PC-3 (cell line): ENCODE results near the gene C10orf143. TPM values are rescaled to one million over a fixed set of nuclear protein-coding genes. Genes with fewer than 3 reads are reported as not detected.
"Not testable (repeated sequence)": the region's sequence is repeated elsewhere in the genome, so short reads cannot be mapped to it uniquely, and the experiment has no call there.

ENCODE experiments used
- ATAC-seq: fragments of 200-7000 bp; cut with Tn5 transposase; 2 replicates; pipeline ENCODE4 v1.9.1; 2020; ENCODE audit warnings: mild to moderate bottlenecking, moderate library complexity
- BruUV-seq: library from RNA; stranded (reverse); fragments of 400-500 nt; replicated peaks from 2 replicates; lab custom pipeline; 2021; lab: Mats Ljungman, UMichigan
- CTCF ChIA-PET: fragments of 300-600 bp; sonication (Branson Sonifier 250); formaldehyde crosslinking; loops from one replicate; lab custom pipeline; 2022; ENCODE audit warnings: antibody characterized with exemption; lab: Charles Lee
- POLR2A ChIA-PET: fragments of 300-600 bp; sonication (Branson Sonifier 250); formaldehyde crosslinking; loops from one replicate; lab custom pipeline; 2022; ENCODE audit warnings: antibody characterized with exemption; ENCODE audit not compliant: unreplicated experiment; lab: Charles Lee
- DNase-seq: peaks from one replicate; pipeline ENCODE4 v3.0.0-alpha.2; 2015
- H2AFZ ChIP-seq: fragments of 300-600 bp; sonication (generic); 2 replicates; pipeline ENCODE4 v1.6.0; 2016; ENCODE audit warnings: antibody characterized with exemption, low read length
- H3F3A ChIP-seq: fragments of 300-600 bp; sonication (generic); one replicate; pipeline ENCODE4 v1.6.0; 2017; ENCODE audit warnings: antibody characterized with exemption, low read length, control low read depth, mild to moderate bottlenecking; ENCODE audit not compliant: unreplicated experiment
- H3K27ac ChIP-seq: fragments of 300-600 bp; sonication (generic); 2 replicates; pipeline ENCODE4 v1.5.1; 2016; ENCODE audit warnings: mild to moderate bottlenecking, low read length
- H3K27me3 ChIP-seq: fragments of 300-600 bp; sonication (generic); 2 replicates; pipeline ENCODE4 v1.6.1; 2016; ENCODE audit warnings: low read length, mixed read lengths
- H3K36me3 ChIP-seq: fragments of 300-600 bp; sonication (generic); 2 replicates; pipeline ENCODE4 v1.6.1; 2016; ENCODE audit warnings: low read depth, mixed run types, low read length, mixed read lengths
- H3K4me1 ChIP-seq: fragments of 300-600 bp; sonication (generic); 2 replicates; pipeline ENCODE4 v1.5.1; 2016; ENCODE audit warnings: low read length; ENCODE audit not compliant: insufficient read depth
- H3K4me2 ChIP-seq: fragments of 300-600 bp; sonication (generic); 2 replicates; pipeline ENCODE4 v1.6.0; 2016; ENCODE audit warnings: low read length
- H3K4me3 ChIP-seq: fragments of 300-600 bp; sonication (generic); 2 replicates; pipeline ENCODE4 v1.5.1; 2016; ENCODE audit warnings: mild to moderate bottlenecking, low read length, mixed read lengths
- H3K79me2 ChIP-seq: fragments of 300-600 bp; sonication (generic); 2 replicates; pipeline ENCODE4 v1.6.1; 2017; ENCODE audit warnings: low read length, mixed read lengths
- H3K9ac ChIP-seq: fragments of 300-600 bp; sonication (generic); 2 replicates; pipeline ENCODE4 v1.6.0; 2016; ENCODE audit warnings: mild to moderate bottlenecking, low read length
- H3K9me2 ChIP-seq: fragments of 300-600 bp; sonication (generic); replicated peaks from 2 replicates; pipeline ENCODE4 v1.6.1; 2016; ENCODE audit warnings: mixed run types, low read length, mixed read lengths
- H3K9me3 ChIP-seq: fragments of 300-600 bp; sonication (generic); 2 replicates; pipeline ENCODE4 v1.6.1; 2016; ENCODE audit warnings: low read length, mixed read lengths
- H4K20me1 ChIP-seq: fragments of 300-600 bp; sonication (generic); 2 replicates; pipeline ENCODE4 v1.6.1; 2016; ENCODE audit warnings: low read length, mixed read lengths
- EZH2 ChIP-seq: fragments of 300-600 bp; sonication (generic); IDR thresholded peaks from one replicate; pipeline ENCODE4 v1.6.1; 2017; ENCODE audit warnings: antibody characterized with exemption, mild to moderate bottlenecking, low read length; ENCODE audit not compliant: unreplicated experiment
- EZH2phosphoT487 ChIP-seq: fragments of 300-600 bp; sonication (generic); IDR thresholded peaks from 2 replicates; pipeline ENCODE4 v1.6.1; 2018; ENCODE audit warnings: mild to moderate bottlenecking, antibody characterized with exemption, low read length, borderline replicate concordance
- intact Hi-C: fragments of 100-400 bp; cut with micrococcal nuclease; formaldehyde crosslinking; loops from 2 replicates; pipeline ENCODE4 v1.9.0; 2023
- total RNA-seq: library from RNA; depleted of rRNA; stranded (reverse); fragments of >200 nt; gene quantifications from 2 replicates; pipeline ENCODE4 v1.2.3, GENCODE V29; 2014
- TF ChIP-seq, protein P1 (sequence below): fragments of 300-600 bp; sonication (generic); conservative IDR thresholded peaks from 2 replicates; pipeline ENCODE4 v1.5.1; 2017; ENCODE audit warnings: antibody characterized with exemption, low read depth, mild to moderate bottlenecking, low read length

Gene C10orf143
- total RNA-seq, 1 experiment from 2014 or later, result not detected

- Histone ChIP-seq H3K4me3 (no peak overlapping the region), H3K27ac (no peak overlapping the region), H3K9me2 (no peaks in the 10 kb centered on the region), H3K27me3 (no peaks in the 10 kb centered on the region), H3F3A (no peaks in the 10 kb centered on the region), H3K4me2 (peak overlapping the region; percentile 43), H3K79me2 (no peaks in the 10 kb centered on the region), H3K36me3 (no peaks in the 10 kb centered on the region), H3K9me3 (no peaks in the 10 kb centered on the region), H2AFZ (peak overlapping the region; percentile 62; the same call in 1 of the 2 replicates), H4K20me1 (no peaks in the 10 kb centered on the region), H3K9ac (no peak overlapping the region), H3K4me1 (no peaks in the 10 kb centered on the region)
- ChIA-PET POLR2A (no interaction called here), CTCF (interaction anchor here (0.5 to 1.0 kb wide), 3 partner anchors 17 to 239 kb away, joined by 3 to 8 read pairs (median 4); partner anchors contain the start of gene C10orf143)
- ATAC-seq, result peak; percentile 98
- TF ChIP-seq, protein P1, sequence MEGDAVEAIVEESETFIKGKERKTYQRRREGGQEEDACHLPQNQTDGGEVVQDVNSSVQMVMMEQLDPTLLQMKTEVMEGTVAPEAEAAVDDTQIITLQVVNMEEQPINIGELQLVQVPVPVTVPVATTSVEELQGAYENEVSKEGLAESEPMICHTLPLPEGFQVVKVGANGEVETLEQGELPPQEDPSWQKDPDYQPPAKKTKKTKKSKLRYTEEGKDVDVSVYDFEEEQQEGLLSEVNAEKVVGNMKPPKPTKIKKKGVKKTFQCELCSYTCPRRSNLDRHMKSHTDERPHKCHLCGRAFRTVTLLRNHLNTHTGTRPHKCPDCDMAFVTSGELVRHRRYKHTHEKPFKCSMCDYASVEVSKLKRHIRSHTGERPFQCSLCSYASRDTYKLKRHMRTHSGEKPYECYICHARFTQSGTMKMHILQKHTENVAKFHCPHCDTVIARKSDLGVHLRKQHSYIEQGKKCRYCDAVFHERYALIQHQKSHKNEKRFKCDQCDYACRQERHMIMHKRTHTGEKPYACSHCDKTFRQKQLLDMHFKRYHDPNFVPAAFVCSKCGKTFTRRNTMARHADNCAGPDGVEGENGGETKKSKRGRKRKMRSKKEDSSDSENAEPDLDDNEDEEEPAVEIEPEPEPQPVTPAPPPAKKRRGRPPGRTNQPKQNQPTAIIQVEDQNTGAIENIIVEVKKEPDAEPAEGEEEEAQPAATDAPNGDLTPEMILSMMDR, result peak; percentile 75
- no peak for TF ChIP-seq EZH2
- no peak for TF ChIP-seq EZH2phosphoT487
- DNase-seq, result peak; percentile 72
- intact Hi-C loops, result loop anchor here (1.0 to 5.0 kb wide), 3 partner anchors 16 to 1096 kb away; no protein-coding TSS in a partner anchor
- no TSS peak for BruUV-seq
Measured at GRCh38 chr10:130127364-130128061, 16.9 kb upstream of the C10orf143 start.

GRCh38 chr10:130121486-130122079, 11.0 kb upstream of the C10orf143 start:
- Histone ChIP-seq H3K79me2 (no peaks in the 10 kb centered on the region), H3K36me3 (no peaks in the 10 kb centered on the region), H3K4me1 (no peaks in the 10 kb centered on the region), H3K27ac (no peak overlapping the region), H3F3A (no peaks in the 10 kb centered on the region), H3K9me3 (no peaks in the 10 kb centered on the region), H2AFZ (no peak overlapping the region), H3K9ac (no peak overlapping the region), H3K9me2 (no peaks in the 10 kb centered on the region), H4K20me1 (no peaks in the 10 kb centered on the region), H3K4me3 (no peak overlapping the region), H3K27me3 (no peaks in the 10 kb centered on the region), H3K4me2 (no peak overlapping the region)
- intact Hi-C loops, result no loop called here
- POLR2A ChIA-PET, result no interaction called here
- DNase-seq, result no peak
- CTCF ChIA-PET, result no interaction called here
- TF ChIP-seq EZH2phosphoT487 (no peak), EZH2 (no peak)
- TF ChIP-seq, protein P1, result no peak
- BruUV-seq, result no TSS peak
- ATAC-seq, result no peak

- H3K27ac ChIP-seq, H3K9me3 ChIP-seq, H3K9me2 ChIP-seq, H3K4me3 ChIP-seq, ATAC-seq, H3K4me1 ChIP-seq, H3F3A ChIP-seq, H3K27me3 ChIP-seq, H3K4me2 ChIP-seq, CTCF ChIA-PET, POLR2A ChIA-PET, H3K9ac ChIP-seq, DNase-seq, H3K79me2 ChIP-seq, H4K20me1 ChIP-seq, H2AFZ ChIP-seq, H3K36me3 ChIP-seq, intact Hi-C loops, BruUV-seq: not testable (repeated sequence)
Measured at GRCh38 chr10:130117535-130117934, 6.9 kb upstream of the C10orf143 start.

DNA sequence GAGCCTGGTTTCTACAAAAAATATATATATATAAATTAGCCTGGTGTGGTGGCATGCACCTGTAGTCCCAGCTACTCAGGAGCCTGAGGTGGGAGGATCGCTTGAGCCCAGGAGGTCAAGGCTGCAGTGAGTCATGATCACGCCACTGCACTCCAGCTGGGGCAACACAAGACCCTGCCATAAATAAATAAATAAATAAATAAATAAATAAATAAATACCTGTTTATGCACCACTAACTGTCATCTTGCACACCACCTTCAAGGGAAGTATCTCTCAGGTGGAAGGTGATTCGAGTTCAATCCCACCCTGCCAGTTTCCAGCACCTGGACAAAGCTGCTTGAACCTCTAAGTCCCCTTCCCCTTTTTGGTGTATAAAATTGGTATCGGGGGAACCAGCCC, 6.3 kb upstream of the C10orf143 start:
- H3K79me2 ChIP-seq, H2AFZ ChIP-seq, intact Hi-C loops, BruUV-seq, DNase-seq, H3K4me3 ChIP-seq, CTCF ChIA-PET, H4K20me1 ChIP-seq, H3K9me3 ChIP-seq, ATAC-seq, H3K9me2 ChIP-seq, H3K4me1 ChIP-seq, H3K4me2 ChIP-seq, POLR2A ChIA-PET, H3K9ac ChIP-seq, H3F3A ChIP-seq, H3K27me3 ChIP-seq, H3K36me3 ChIP-seq, H3K27ac ChIP-seq: not testable (repeated sequence)
